ENCODE data around the gene SNCAIP.
A peak's percentile ranks its signal among the peaks of the same experiment; 100 is the strongest.

The SNCAIP gene

GRCh38 chr5:122401976-122402725 lies 90.1 kb downstream of the SNCAIP start:
- DNase-seq: no peak

- no peak for DNase-seq
These were observed 91.1 kb downstream of the SNCAIP start for GRCh38 chr5:122402955-122403685.

- no peak for DNase-seq
These were observed 92.0 kb downstream of the SNCAIP start for GRCh38 chr5:122404018-122404417.

GRCh38 chr5:122404653-122405362 lies 92.8 kb downstream of the SNCAIP start:
- DNase-seq: no peak

- DNase-seq: no peak
These were observed 93.7 kb downstream of the SNCAIP start for GRCh38 chr5:122405751-122406150.

GRCh38 chr5:122406181-122406580 lies 94.1 kb downstream of the SNCAIP start:
- no peak for DNase-seq

GRCh38 chr5:122408592-122409224 lies 96.7 kb downstream of the SNCAIP start:
- peak; percentile 70 for DNase-seq

- DNase-seq: no peak
These were observed 100.9 kb downstream of the SNCAIP start for GRCh38 chr5:122412966-122413365.

- no peak for DNase-seq
These were observed 101.7 kb downstream of the SNCAIP start for GRCh38 chr5:122413722-122414121.

- DNase-seq: peak; percentile 72
These were observed 103.2 kb downstream of the SNCAIP start for GRCh38 chr5:122415030-122415800.

GRCh38 chr5:122415801-122416120 lies 103.7 kb downstream of the SNCAIP start:
- DNase-seq: no peak

- no peak for DNase-seq
These were observed 107.3 kb downstream of the SNCAIP start for GRCh38 chr5:122419142-122419894.

- no peak for DNase-seq
These were observed 108.1 kb downstream of the SNCAIP start for GRCh38 chr5:122420091-122420490.

- DNase-seq: no peak
These were observed 108.7 kb downstream of the SNCAIP start for GRCh38 chr5:122420537-122421236.

- DNase-seq: no peak
These were observed 109.5 kb downstream of the SNCAIP start for GRCh38 chr5:122421374-122422079.

- no peak for DNase-seq
These were observed 111.2 kb downstream of the SNCAIP start for GRCh38 chr5:122423221-122423620.

GRCh38 chr5:122424132-122424531 lies 112.1 kb downstream of the SNCAIP start:
- no peak for DNase-seq

GRCh38 chr5:122426301-122426700 lies 114.3 kb downstream of the SNCAIP start:
- DNase-seq: no peak

GRCh38 chr5:122427621-122428020 lies 115.6 kb downstream of the SNCAIP start:
- no peak for DNase-seq
